Testis (tissue), 2 donors: ENCODE data around the gene CLEC2D.

Experiments
- POLR2A ChIP-seq: fragments of 450-650 bp; IDR thresholded peaks from one replicate; pipeline ENCODE4 v1.6.1; 2017; ENCODE audit warnings: antibody characterized with exemption, mild to moderate bottlenecking, moderate library complexity
- TF ChIP-seq, protein P1 (sequence below), 3 experiments: fragments of 450-650 bp in 2 of 3; fragments of 200-600 bp in 1 of 3; sonication (generic) in 1 of 3; IDR thresholded peaks; one replicate each; pipeline ENCODE4 v1.5.1; 2016 to 2019; ENCODE audit warnings: antibody characterized with exemption in 3 of 3, mild to moderate bottlenecking in 2 of 3, moderate library complexity in 1 of 3

DNA sequence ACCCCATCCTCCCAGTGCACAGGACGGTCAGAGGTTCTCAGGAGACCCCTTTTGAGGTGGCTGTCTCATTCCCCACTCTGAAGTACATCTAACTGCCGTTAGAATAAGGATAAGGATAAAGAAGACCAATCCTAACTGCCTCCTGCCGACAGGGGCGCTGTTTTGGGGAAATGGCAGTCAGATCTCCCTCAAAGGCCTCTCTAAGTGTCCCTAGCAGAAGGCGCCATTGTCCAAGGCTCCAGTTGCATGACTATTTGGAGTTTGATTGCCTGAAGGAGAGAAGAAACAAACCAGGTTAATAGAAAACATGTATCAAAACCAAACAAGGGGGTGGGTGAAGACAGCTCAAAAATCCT, 32.7 kb upstream of the CLEC2D start:
- no peak for TF ChIP-seq POLR2A
- TF ChIP-seq, protein P1, sequence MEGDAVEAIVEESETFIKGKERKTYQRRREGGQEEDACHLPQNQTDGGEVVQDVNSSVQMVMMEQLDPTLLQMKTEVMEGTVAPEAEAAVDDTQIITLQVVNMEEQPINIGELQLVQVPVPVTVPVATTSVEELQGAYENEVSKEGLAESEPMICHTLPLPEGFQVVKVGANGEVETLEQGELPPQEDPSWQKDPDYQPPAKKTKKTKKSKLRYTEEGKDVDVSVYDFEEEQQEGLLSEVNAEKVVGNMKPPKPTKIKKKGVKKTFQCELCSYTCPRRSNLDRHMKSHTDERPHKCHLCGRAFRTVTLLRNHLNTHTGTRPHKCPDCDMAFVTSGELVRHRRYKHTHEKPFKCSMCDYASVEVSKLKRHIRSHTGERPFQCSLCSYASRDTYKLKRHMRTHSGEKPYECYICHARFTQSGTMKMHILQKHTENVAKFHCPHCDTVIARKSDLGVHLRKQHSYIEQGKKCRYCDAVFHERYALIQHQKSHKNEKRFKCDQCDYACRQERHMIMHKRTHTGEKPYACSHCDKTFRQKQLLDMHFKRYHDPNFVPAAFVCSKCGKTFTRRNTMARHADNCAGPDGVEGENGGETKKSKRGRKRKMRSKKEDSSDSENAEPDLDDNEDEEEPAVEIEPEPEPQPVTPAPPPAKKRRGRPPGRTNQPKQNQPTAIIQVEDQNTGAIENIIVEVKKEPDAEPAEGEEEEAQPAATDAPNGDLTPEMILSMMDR (IDR thresholded peaks at IDR 0.05), result no peak
